Caco-2 (cell line): ENCODE measurements around the gene PPM1H. TPM values are rescaled to one million over a fixed set of nuclear protein-coding genes. Genes with fewer than 3 reads are reported as not detected.

Experiments used
- BruUV-seq: library from RNA; stranded (reverse); fragments of 400-500 nt; replicated peaks from 2 replicates; lab custom pipeline; 2021; lab: Mats Ljungman, UMichigan
- CTCF ChIA-PET: fragments of 300-600 bp; sonication (Branson Sonifier 250); formaldehyde crosslinking; loops from one replicate; lab custom pipeline; 2022; ENCODE audit warnings: antibody characterized with exemption; lab: Charles Lee
- POLR2A ChIA-PET: fragments of 300-600 bp; sonication (Branson Sonifier 250); formaldehyde crosslinking; loops from one replicate; lab custom pipeline; 2022; ENCODE audit warnings: antibody characterized with exemption; lab: Charles Lee
- DNase-seq, 2 experiments: peaks; one replicate each; pipeline versions ENCODE4 v3.0.0 to v3.0.0-alpha.2; 2020 to 2022
- H3K27me3 ChIP-seq: replicated peaks from 2 replicates; pipeline ENCODE4 v1.6.0; 2011; ENCODE audit warnings: low read length; ENCODE audit not compliant: control insufficient read depth, insufficient read depth
- H3K36me3 ChIP-seq: 2 replicates; pipeline ENCODE4 v1.5.1; 2011; ENCODE audit warnings: low read length; ENCODE audit not compliant: control insufficient read depth, insufficient read depth
- H3K4me1 ChIP-seq: fragments of 250-450 bp; sonication (Bioruptor Pico); 2 replicates; pipeline ENCODE4 v1.5.1; 2020; ENCODE audit warnings: mild to moderate bottlenecking
- H3K4me3 ChIP-seq: 2 replicates; pipeline ENCODE4 v1.5.1; 2011; ENCODE audit warnings: low read depth, mild to moderate bottlenecking, control low read depth, low read length
- H3K9me3 ChIP-seq: fragments of 250-450 bp; sonication (Bioruptor Pico); 2 replicates; pipeline ENCODE4 v1.5.1; 2020; ENCODE audit warnings: mild to moderate bottlenecking, moderate library complexity
- H3K27ac Mint-ChIP-seq: one replicate; pipeline ENCODE4 v1.8.0; 2022; ENCODE audit warnings: mixed read lengths; ENCODE audit not compliant: unreplicated experiment
- H3K27me3 Mint-ChIP-seq: one replicate; pipeline ENCODE4 v1.8.0; 2022; ENCODE audit warnings: mixed read lengths; ENCODE audit not compliant: insufficient read depth, unreplicated experiment
- H3K36me3 Mint-ChIP-seq: one replicate; pipeline ENCODE4 v1.8.0; 2022; ENCODE audit warnings: mild to moderate bottlenecking, mixed read lengths; ENCODE audit not compliant: insufficient read depth, unreplicated experiment
- H3K4me1 Mint-ChIP-seq: one replicate; pipeline ENCODE4 v1.8.0; 2022; ENCODE audit warnings: low read depth, mixed read lengths; ENCODE audit not compliant: unreplicated experiment
- H3K4me3 Mint-ChIP-seq: one replicate; pipeline ENCODE4 v1.8.0; 2022; ENCODE audit warnings: mild to moderate bottlenecking, moderate library complexity, mixed read lengths; ENCODE audit not compliant: unreplicated experiment
- H3K9me3 Mint-ChIP-seq: one replicate; pipeline ENCODE4 v1.8.0; 2022; ENCODE audit warnings: mixed read lengths; ENCODE audit not compliant: unreplicated experiment
- CTCF ChIP-seq, 2 experiments: fragments of 200-600 bp in 1 of 2; IDR thresholded peaks; 1 replicate in 1 of 2; 2 replicates in 1 of 2; pipeline versions ENCODE4 v1.5.1 to v1.8.0; 2011 to 2022; ENCODE audit warnings: antibody characterized with exemption in 1 of 2, control low read depth in 1 of 2, inconsistent platforms in 1 of 2, low read depth in 1 of 2, low read length in 1 of 2, mild to moderate bottlenecking in 1 of 2, moderate library complexity in 1 of 2; ENCODE audit not compliant: insufficient read depth in 1 of 2, severe bottlenecking in 1 of 2, unreplicated experiment in 1 of 2
- intact Hi-C: fragments of 100-400 bp; cut with micrococcal nuclease; formaldehyde crosslinking; loops from one replicate; pipeline ENCODE4 v1.10.0; 2022; ENCODE audit not compliant: unreplicated experiment
- total RNA-seq: library from RNA; stranded (reverse); gene quantifications from 2 replicates; pipeline ENCODE4 v1.2.3, GENCODE V29; 2022

The PPM1H gene
- total RNA-seq, 1 experiment from 2014 or later: 151 TPM

DNA sequence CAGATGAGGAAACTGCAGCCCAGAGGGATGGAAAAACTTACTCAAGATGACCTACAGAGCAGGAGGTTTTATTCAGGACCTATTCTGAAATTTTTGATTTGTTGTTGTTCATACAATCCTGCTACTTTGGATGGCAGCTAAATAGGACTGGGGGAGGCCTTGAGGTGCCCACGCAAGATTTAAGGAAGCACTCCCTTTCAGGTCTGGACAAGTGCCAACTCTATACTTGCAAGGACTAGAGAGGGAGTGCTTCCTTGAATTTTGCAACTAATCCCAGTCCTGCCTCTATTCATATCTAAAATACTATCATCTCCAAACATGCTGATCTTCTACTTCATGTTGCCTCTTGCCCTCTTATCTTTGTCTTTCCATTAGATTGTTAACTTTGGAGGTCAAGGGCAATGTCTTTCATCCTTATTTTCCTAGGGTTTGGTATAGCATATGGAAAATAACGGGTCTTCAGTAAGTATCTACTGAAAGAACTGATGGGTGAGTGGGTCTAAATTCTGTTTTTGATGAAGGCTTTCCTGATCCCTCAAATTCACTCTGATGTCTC lies 28.6 kb upstream of the PPM1H start:
- Mint-ChIP-seq H3K4me3 (no peak overlapping the region), H3K27ac (no peak overlapping the region), H3K36me3 (no peaks in the 10 kb centered on the region), H3K27me3 (no peaks in the 10 kb centered on the region), H3K9me3 (no peaks in the 10 kb centered on the region), H3K4me1 (peaks cover 23% of the 10 kb centered on the region)
- intact Hi-C loops: no loop called here
- no peak for TF ChIP-seq CTCF (IDR thresholded peaks at IDR 0.05; ENCODE audit: insufficient read depth in 1 of 2, low read depth in 1 of 2, low read length in 1 of 2, severe bottlenecking in 1 of 2, unreplicated experiment in 1 of 2)
- no peak for DNase-seq
- no TSS peak for BruUV-seq
- Histone ChIP-seq H3K9me3 (no peaks in the 10 kb centered on the region), H3K4me1 (peaks cover 36% of the 10 kb centered on the region), H3K27me3 (no peaks in the 10 kb centered on the region), H3K4me3 (no peak overlapping the region), H3K36me3 (no peaks in the 10 kb centered on the region)
- ChIA-PET POLR2A (no interaction called here), CTCF (no interaction called here)

DNA sequence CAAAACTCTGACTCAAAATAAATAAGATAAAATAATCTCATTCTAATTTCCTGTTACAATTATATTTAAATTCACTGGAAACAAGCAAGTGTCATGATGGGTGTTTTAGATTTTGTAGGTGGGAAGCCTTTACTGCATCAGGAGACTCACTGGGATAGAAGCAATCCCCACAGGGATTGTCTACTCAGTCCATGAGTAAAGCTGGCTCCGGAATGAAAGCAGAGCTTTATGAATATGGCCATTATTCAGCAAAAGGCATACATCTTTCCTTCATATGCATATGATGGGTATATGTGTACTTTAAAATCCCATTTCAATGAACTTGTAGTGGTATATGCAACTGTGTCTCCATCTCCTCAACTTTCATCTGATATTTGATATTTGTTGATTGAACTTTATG lies 25.4 kb upstream of the PPM1H start:
- peaks cover 21% of the 10 kb centered on the region for H3K4me1 Mint-ChIP-seq
- H3K4me3 ChIP-seq: no peak overlapping the region
- H3K4me1 ChIP-seq: peaks cover 33% of the 10 kb centered on the region
- no peaks in the 10 kb centered on the region for H3K27me3 ChIP-seq
- ChIA-PET CTCF (interaction anchor here (1.1 kb wide), 1 partner anchor 25 kb away, joined by 3 read pairs; the partner anchor contains the start of gene PPM1H), POLR2A (no interaction called here)
- no peak for TF ChIP-seq CTCF (IDR thresholded peaks at IDR 0.05; ENCODE audit: insufficient read depth in 1 of 2, low read depth in 1 of 2, low read length in 1 of 2, severe bottlenecking in 1 of 2, unreplicated experiment in 1 of 2)
- intact Hi-C loops: no loop called here
- DNase-seq: no peak
- H3K9me3 Mint-ChIP-seq: no peaks in the 10 kb centered on the region
- no peak overlapping the region for H3K4me3 Mint-ChIP-seq
- peaks cover 5% of the 10 kb centered on the region for H3K36me3 Mint-ChIP-seq
- no peak overlapping the region for H3K27ac Mint-ChIP-seq
- H3K27me3 Mint-ChIP-seq: no peaks in the 10 kb centered on the region
- BruUV-seq: no TSS peak
- H3K9me3 ChIP-seq: no peaks in the 10 kb centered on the region
- no peaks in the 10 kb centered on the region for H3K36me3 ChIP-seq

DNA sequence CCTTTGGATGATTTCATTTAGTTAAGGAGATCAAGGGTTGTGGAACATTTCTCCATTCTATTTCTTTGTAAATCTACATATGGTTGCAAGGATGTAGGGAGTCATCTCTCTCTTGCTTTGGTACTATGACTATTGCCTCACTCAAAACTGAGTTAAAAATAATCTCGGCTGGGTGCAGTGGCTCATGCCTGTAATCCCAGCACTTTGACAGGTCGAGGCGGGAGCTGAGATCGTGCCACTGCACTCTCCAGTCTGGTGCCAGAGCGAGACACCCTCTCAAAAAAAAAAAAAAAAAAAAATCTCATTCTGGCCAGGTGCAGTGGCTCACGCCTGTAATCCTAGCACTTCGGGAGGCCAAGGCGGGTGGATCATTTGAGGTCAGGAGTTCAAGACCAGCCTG lies 24.8 kb upstream of the PPM1H start:
- POLR2A ChIA-PET: no interaction called here
- no peaks in the 10 kb centered on the region for H3K27me3 ChIP-seq
- H3K4me3 ChIP-seq: no peak overlapping the region
- no peaks in the 10 kb centered on the region for H3K27me3 Mint-ChIP-seq
- no peaks in the 10 kb centered on the region for H3K36me3 ChIP-seq
- peaks cover 33% of the 10 kb centered on the region for H3K4me1 ChIP-seq
- BruUV-seq: no TSS peak
- H3K36me3 Mint-ChIP-seq: peaks cover 5% of the 10 kb centered on the region
- peaks cover 21% of the 10 kb centered on the region for H3K4me1 Mint-ChIP-seq
- H3K9me3 Mint-ChIP-seq: no peaks in the 10 kb centered on the region
- no peak overlapping the region for H3K27ac Mint-ChIP-seq
- no peak for DNase-seq
- TF ChIP-seq CTCF (IDR thresholded peaks at IDR 0.05; ENCODE audit: insufficient read depth in 1 of 2, low read depth in 1 of 2, low read length in 1 of 2, severe bottlenecking in 1 of 2, unreplicated experiment in 1 of 2): no peak
- H3K4me3 Mint-ChIP-seq: no peak overlapping the region
- CTCF ChIA-PET: interaction anchor here (1.1 kb wide), 1 partner anchor 25 kb away, joined by 3 read pairs; the partner anchor contains the start of gene PPM1H
- H3K9me3 ChIP-seq: no peaks in the 10 kb centered on the region
- intact Hi-C loops: no loop called here
